ENCODE results near the gene C1D. TPM values are rescaled to one million over a fixed set of nuclear protein-coding genes. Genes with fewer than 3 reads are reported as not detected.

Gene C1D
- total and polyA plus RNA-seq, 2 donors (not counting 3 experiments of a cell fraction or from before 2014, with no cell fraction given) = 11.4 to 14.0 TPM

DNA sequence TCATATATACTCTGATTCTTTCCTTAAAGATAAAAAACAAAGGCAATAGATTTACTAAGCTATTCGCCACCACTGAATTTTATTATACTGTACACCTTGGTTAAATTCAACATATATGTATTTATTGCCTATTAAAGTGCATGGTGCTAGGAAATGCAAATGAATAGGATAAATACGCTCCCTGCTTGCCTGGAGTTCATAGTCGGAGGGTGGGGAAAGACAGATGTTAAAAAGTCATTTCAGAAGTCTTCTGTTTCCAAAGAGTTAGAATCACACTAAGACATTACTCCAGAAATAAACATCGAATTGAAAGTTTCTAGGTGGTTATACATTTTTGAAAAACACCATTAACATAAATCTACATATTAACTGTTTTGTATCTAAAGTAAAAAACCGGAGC lies 19.8 kb downstream of the C1D start:
- no TSS peak for BruUV-seq (replicated peaks)
- TF ChIP-seq EZH2 (IDR thresholded peaks at IDR 0.05; ENCODE audit: borderline replicate concordance, low read depth, low read length, severe bottlenecking) (no peak), JUN (IDR thresholded peaks at IDR 0.05; ENCODE audit: borderline replicate concordance, insufficient read depth, insufficient read length, low read depth) (no peak), POLR2A (IDR thresholded peaks at IDR 0.05; ENCODE audit: low read depth, low read length) (no peak), GATA2 (IDR thresholded peaks at IDR 0.05; ENCODE audit: insufficient read depth, insufficient read length, low read depth, low read length) (no peak), MYC (IDR thresholded peaks at IDR 0.05; ENCODE audit: low read depth, low read length) (no peak), MAX (IDR thresholded peaks at IDR 0.05; ENCODE audit: insufficient read depth, insufficient read length) (no peak), FOS (IDR thresholded peaks at IDR 0.05; ENCODE audit: borderline replicate concordance, insufficient read depth, low read length) (no peak), POLR2AphosphoS5 (IDR thresholded peaks at IDR 0.05; ENCODE audit: insufficient read depth, low read depth, low read length) (no peak)
- TF ChIP-seq, protein P1, sequence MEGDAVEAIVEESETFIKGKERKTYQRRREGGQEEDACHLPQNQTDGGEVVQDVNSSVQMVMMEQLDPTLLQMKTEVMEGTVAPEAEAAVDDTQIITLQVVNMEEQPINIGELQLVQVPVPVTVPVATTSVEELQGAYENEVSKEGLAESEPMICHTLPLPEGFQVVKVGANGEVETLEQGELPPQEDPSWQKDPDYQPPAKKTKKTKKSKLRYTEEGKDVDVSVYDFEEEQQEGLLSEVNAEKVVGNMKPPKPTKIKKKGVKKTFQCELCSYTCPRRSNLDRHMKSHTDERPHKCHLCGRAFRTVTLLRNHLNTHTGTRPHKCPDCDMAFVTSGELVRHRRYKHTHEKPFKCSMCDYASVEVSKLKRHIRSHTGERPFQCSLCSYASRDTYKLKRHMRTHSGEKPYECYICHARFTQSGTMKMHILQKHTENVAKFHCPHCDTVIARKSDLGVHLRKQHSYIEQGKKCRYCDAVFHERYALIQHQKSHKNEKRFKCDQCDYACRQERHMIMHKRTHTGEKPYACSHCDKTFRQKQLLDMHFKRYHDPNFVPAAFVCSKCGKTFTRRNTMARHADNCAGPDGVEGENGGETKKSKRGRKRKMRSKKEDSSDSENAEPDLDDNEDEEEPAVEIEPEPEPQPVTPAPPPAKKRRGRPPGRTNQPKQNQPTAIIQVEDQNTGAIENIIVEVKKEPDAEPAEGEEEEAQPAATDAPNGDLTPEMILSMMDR (IDR thresholded peaks at IDR 0.05; ENCODE audit: extremely low read depth in 1 of 2, insufficient read depth in 1 of 2, low read depth in 1 of 2, low read length in 2 of 2) = no peak
- H3K9me1 ChIP-seq (replicated peaks; ENCODE audit: control insufficient read depth, extremely low read depth, insufficient read depth, low read length) = no peaks in the 10 kb centered on the region
- no peak overlapping the region for H2AFZ ChIP-seq (ENCODE audit: low read depth, low read length)
- no peak overlapping the region for H3K27ac ChIP-seq (ENCODE audit: insufficient read depth, low read depth, low read length)
- POLR2A ChIA-PET = no interaction called here
- CTCF ChIA-PET = interaction anchor here (0.7 kb wide), 1 partner anchor 12 kb away, joined by 3 read pairs; no protein-coding TSS in a partner anchor
- DNase-seq (ENCODE audit: low read depth, low spot score) (no peak), FAIRE-seq (no peak)
- H3K4me1 ChIP-seq (ENCODE audit: control insufficient read depth, extremely low read depth, insufficient read depth, low read length) = peaks cover 4% of the 10 kb centered on the region
- no peaks in the 10 kb centered on the region for H3K27me3 ChIP-seq (ENCODE audit: control insufficient read depth in 2 of 2, insufficient read depth in 2 of 2, low read length in 2 of 2)
- no peak overlapping the region for H3K4me2 ChIP-seq (ENCODE audit: insufficient read depth, low read length)
- H3K9me3 ChIP-seq (replicated peaks; ENCODE audit: control insufficient read depth, insufficient read depth, low read length) = no peaks in the 10 kb centered on the region
- peaks cover 2% of the 10 kb centered on the region for H3K79me2 ChIP-seq (ENCODE audit: control insufficient read depth, insufficient read depth, low read length)
- no peaks in the 10 kb centered on the region for H4K20me1 ChIP-seq (replicated peaks; ENCODE audit: control insufficient read depth, extremely low read depth, insufficient read depth, low read length)
- dilution Hi-C loops (cut with MboI; ENCODE audit: extremely low pct_ligation_motif_present, low sequenced_read_pairs) (no loop called here), intact Hi-C loops (cut with micrococcal nuclease) (no loop called here)
- no peaks in the 10 kb centered on the region for H3K36me3 ChIP-seq (ENCODE audit: control insufficient read depth in 2 of 2, extremely low read depth in 1 of 2, insufficient read depth in 2 of 2, low read length in 2 of 2)
- H3K9ac ChIP-seq (replicated peaks; ENCODE audit: extremely low read depth, insufficient read depth, low read length) = no peak overlapping the region
- H3K4me3 ChIP-seq (replicated peaks in 1 of 3; ENCODE audit: insufficient read depth in 1 of 3, low read depth in 1 of 3, low read length in 3 of 3) = no peak overlapping the region
